Central memory CD8-positive, alpha-beta T cell (primary cell): Measurements from ENCODE around the gene P2RX7.

Experiments used
- ATAC-seq: fragments of 150-1000 bp; cut with Tn5 transposase; replicated peaks from 2 replicates; pipeline ENCODE4 v1.10.0; 2022; ENCODE audit warnings: mild to moderate bottlenecking, moderate FRiP score, moderate number of reproducible peaks; ENCODE audit not compliant: poor library complexity, severe bottlenecking; ENCODE audit errors: extremely low read depth
- DNase-seq, 2 donors: peaks; one replicate each; pipeline ENCODE4 v3.0.0; 2021; ENCODE audit warnings: low spot score in 2 of 2
- H3K27ac Mint-ChIP-seq: one replicate; pipeline ENCODE4 v1.8.0; 2022; ENCODE audit warnings: low read depth, mild to moderate bottlenecking, moderate library complexity, mixed read lengths
- H3K27me3 Mint-ChIP-seq: one replicate; pipeline ENCODE4 v1.8.0; 2022; ENCODE audit warnings: mixed read lengths
- H3K36me3 Mint-ChIP-seq: one replicate; pipeline ENCODE4 v1.8.0; 2022; ENCODE audit warnings: mild to moderate bottlenecking, moderate library complexity, mixed read lengths; ENCODE audit not compliant: insufficient read depth
- H3K4me1 Mint-ChIP-seq: one replicate; pipeline ENCODE4 v1.8.0; 2022; ENCODE audit warnings: mixed read lengths
- H3K4me3 Mint-ChIP-seq: one replicate; pipeline ENCODE4 v1.8.0; 2022; ENCODE audit warnings: mild to moderate bottlenecking, moderate library complexity, mixed read lengths
- H3K9me3 Mint-ChIP-seq: one replicate; pipeline ENCODE4 v1.8.0; 2022; ENCODE audit warnings: mixed read lengths

P2RX7 gene

GRCh38 chr12:121212875-121213274, 80.2 kb downstream of the P2RX7 start:
- Mint-ChIP-seq H3K27me3 (no peaks in the 10 kb centered on the region), H3K4me1 (peaks cover 28% of the 10 kb centered on the region), H3K27ac (no peak overlapping the region), H3K9me3 (no peaks in the 10 kb centered on the region), H3K4me3 (no peak overlapping the region), H3K36me3 (peaks cover 21% of the 10 kb centered on the region)
- DNase-seq (no peak), ATAC-seq (no peak)

- ATAC-seq (no peak), DNase-seq (no peak)
- Mint-ChIP-seq H3K36me3 (peaks cover 21% of the 10 kb centered on the region), H3K4me1 (peaks cover 31% of the 10 kb centered on the region), H3K4me3 (no peak overlapping the region), H3K27ac (peak overlapping the region; percentile 26), H3K27me3 (no peaks in the 10 kb centered on the region), H3K9me3 (no peaks in the 10 kb centered on the region)
Measured at GRCh38 chr12:121214166-121214777, 81.6 kb downstream of the P2RX7 start.

- ATAC-seq (no peak), DNase-seq (no peak)
- Mint-ChIP-seq H3K27me3 (no peaks in the 10 kb centered on the region), H3K9me3 (no peaks in the 10 kb centered on the region), H3K4me3 (no peak overlapping the region), H3K27ac (peak overlapping the region; percentile 26), H3K36me3 (peaks cover 18% of the 10 kb centered on the region), H3K4me1 (peaks cover 27% of the 10 kb centered on the region)
Measured at GRCh38 chr12:121214855-121215745, 82.4 kb downstream of the P2RX7 start.

GRCh38 chr12:121216102-121216501, 83.4 kb downstream of the P2RX7 start:
- Mint-ChIP-seq H3K4me3 (no peak overlapping the region), H3K27ac (no peak overlapping the region), H3K27me3 (no peaks in the 10 kb centered on the region), H3K36me3 (peaks cover 13% of the 10 kb centered on the region), H3K9me3 (no peaks in the 10 kb centered on the region), H3K4me1 (peaks cover 20% of the 10 kb centered on the region)
- no peak for ATAC-seq
- DNase-seq, result no peak

GRCh38 chr12:121217063-121217462, 84.4 kb downstream of the P2RX7 start:
- H3K4me3 Mint-ChIP-seq, result no peak overlapping the region
- ATAC-seq (no peak), DNase-seq (no peak)
- peak overlapping the region; percentile 44 for H3K27ac Mint-ChIP-seq
- H3K36me3 Mint-ChIP-seq, result peaks cover 13% of the 10 kb centered on the region
- H3K27me3 Mint-ChIP-seq, result no peaks in the 10 kb centered on the region
- H3K9me3 Mint-ChIP-seq, result no peaks in the 10 kb centered on the region
- H3K4me1 Mint-ChIP-seq, result peaks cover 21% of the 10 kb centered on the region

GRCh38 chr12:121217761-121218160, 85.1 kb downstream of the P2RX7 start:
- ATAC-seq (no peak), DNase-seq (no peak)
- Mint-ChIP-seq H3K27me3 (no peaks in the 10 kb centered on the region), H3K27ac (peak overlapping the region; percentile 35), H3K4me1 (peaks cover 25% of the 10 kb centered on the region), H3K36me3 (peaks cover 13% of the 10 kb centered on the region), H3K9me3 (no peaks in the 10 kb centered on the region), H3K4me3 (no peak overlapping the region)

- Mint-ChIP-seq H3K27me3 (no peaks in the 10 kb centered on the region), H3K9me3 (no peaks in the 10 kb centered on the region), H3K4me1 (peaks cover 33% of the 10 kb centered on the region), H3K27ac (no peak overlapping the region), H3K4me3 (no peak overlapping the region), H3K36me3 (peaks cover 13% of the 10 kb centered on the region)
- ATAC-seq (no peak), DNase-seq (no peak)
Measured at GRCh38 chr12:121218588-121219352, 86.1 kb downstream of the P2RX7 start.

- no peak overlapping the region for H3K4me3 Mint-ChIP-seq
- no peaks in the 10 kb centered on the region for H3K27me3 Mint-ChIP-seq
- H3K4me1 Mint-ChIP-seq, result peaks cover 35% of the 10 kb centered on the region
- peaks cover 13% of the 10 kb centered on the region for H3K36me3 Mint-ChIP-seq
- H3K9me3 Mint-ChIP-seq, result no peaks in the 10 kb centered on the region
- peak overlapping the region; percentile 11 for H3K27ac Mint-ChIP-seq
- DNase-seq, result no peak
- ATAC-seq, result no peak
Measured at GRCh38 chr12:121219353-121219986, 86.8 kb downstream of the P2RX7 start.

- Mint-ChIP-seq H3K9me3 (no peaks in the 10 kb centered on the region), H3K36me3 (peaks cover 7% of the 10 kb centered on the region), H3K4me1 (peaks cover 33% of the 10 kb centered on the region), H3K27me3 (no peaks in the 10 kb centered on the region), H3K4me3 (no peak overlapping the region), H3K27ac (peak overlapping the region; percentile 94)
- no peak for DNase-seq
- peak; percentile 26 for ATAC-seq
Measured at GRCh38 chr12:121222847-121223246, 90.2 kb downstream of the P2RX7 start.

- Mint-ChIP-seq H3K4me1 (peaks cover 33% of the 10 kb centered on the region), H3K27me3 (no peaks in the 10 kb centered on the region), H3K4me3 (peak overlapping the region; percentile 61), H3K36me3 (peaks cover 7% of the 10 kb centered on the region), H3K9me3 (no peaks in the 10 kb centered on the region), H3K27ac (peak overlapping the region; percentile 94)
- peak in 1 of 2 donors; percentile 27 for DNase-seq
- ATAC-seq, result peak; percentile 65
Measured at GRCh38 chr12:121223292-121224285, 90.9 kb downstream of the P2RX7 start.

GRCh38 chr12:121224591-121224990, 91.9 kb downstream of the P2RX7 start:
- no peak for DNase-seq
- Mint-ChIP-seq H3K36me3 (peaks cover 8% of the 10 kb centered on the region), H3K27me3 (no peaks in the 10 kb centered on the region), H3K4me3 (peak overlapping the region; percentile 63), H3K9me3 (no peaks in the 10 kb centered on the region), H3K4me1 (peaks cover 29% of the 10 kb centered on the region), H3K27ac (peak overlapping the region; percentile 94)
- peak; percentile 17 for ATAC-seq
